NCI-H2171 treated with DMSO at 0.1 percent for 48 hours (cell line): Measurements from ENCODE around the gene TEFM.
"Not testable (repeated sequence)": the region's sequence is repeated elsewhere in the genome, so short reads cannot be mapped to it uniquely, and the experiment has no call there.

Experiments
- DNase-seq: peaks from one replicate; lab custom pipeline; 2025; lab: John Stamatoyannopoulos, UW

TEFM gene

GRCh38 chr17:30906101-30906911, at the start of gene TEFM:
Gene TEFM, minus strand, starts transcription at chr17:30906238. Its CDS starts 40 bp downstream, at chr17:30906198.
- peak; percentile 91 for DNase-seq

GRCh38 chr17:30954046-30954830, 48.2 kb upstream of the TEFM start:
- DNase-seq: no peak

- no peak for DNase-seq
Measured at GRCh38 chr17:30952638-30953393, 46.8 kb upstream of the TEFM start.

- DNase-seq: no peak
Measured at GRCh38 chr17:30950669-30951399, 44.8 kb upstream of the TEFM start.

GRCh38 chr17:30950189-30950588, 44.2 kb upstream of the TEFM start:
- no peak for DNase-seq

- DNase-seq: no peak
Measured at GRCh38 chr17:30947796-30948195, 41.8 kb upstream of the TEFM start.

- no peak for DNase-seq
Measured at GRCh38 chr17:30942308-30943079, 36.5 kb upstream of the TEFM start.

GRCh38 chr17:30939051-30939689, 33.1 kb upstream of the TEFM start:
- DNase-seq: no peak

GRCh38 chr17:30933966-30934365, 27.9 kb upstream of the TEFM start:
- no peak for DNase-seq

GRCh38 chr17:30931582-30931981, 25.5 kb upstream of the TEFM start:
- not testable (repeated sequence) for DNase-seq

- DNase-seq: no peak
Measured at GRCh38 chr17:30930495-30930894, 24.5 kb upstream of the TEFM start.

GRCh38 chr17:30929861-30930260, 23.8 kb upstream of the TEFM start:
- DNase-seq: not testable (repeated sequence)

- no peak for DNase-seq
Measured at GRCh38 chr17:30929081-30929633, 23.1 kb upstream of the TEFM start.

GRCh38 chr17:30928584-30928983, 22.5 kb upstream of the TEFM start:
- DNase-seq: no peak

- DNase-seq: no peak
Measured at GRCh38 chr17:30927756-30928155, 21.7 kb upstream of the TEFM start.

GRCh38 chr17:30926516-30926915, 20.5 kb upstream of the TEFM start:
- DNase-seq: no peak

GRCh38 chr17:30924341-30924740, 18.3 kb upstream of the TEFM start:
- DNase-seq: no peak

- no peak for DNase-seq
Measured at GRCh38 chr17:30922235-30923030, 16.4 kb upstream of the TEFM start.

- no peak for DNase-seq
Measured at GRCh38 chr17:30921544-30922196, 15.6 kb upstream of the TEFM start, which contains the start of gene ADAP2. Gene ADAP2, plus strand, starts transcription at chr17:30921945. Its CDS starts 70 bp downstream, at chr17:30922015.
